Measurements from ENCODE around the gene FRZB.

FRZB gene

DNA sequence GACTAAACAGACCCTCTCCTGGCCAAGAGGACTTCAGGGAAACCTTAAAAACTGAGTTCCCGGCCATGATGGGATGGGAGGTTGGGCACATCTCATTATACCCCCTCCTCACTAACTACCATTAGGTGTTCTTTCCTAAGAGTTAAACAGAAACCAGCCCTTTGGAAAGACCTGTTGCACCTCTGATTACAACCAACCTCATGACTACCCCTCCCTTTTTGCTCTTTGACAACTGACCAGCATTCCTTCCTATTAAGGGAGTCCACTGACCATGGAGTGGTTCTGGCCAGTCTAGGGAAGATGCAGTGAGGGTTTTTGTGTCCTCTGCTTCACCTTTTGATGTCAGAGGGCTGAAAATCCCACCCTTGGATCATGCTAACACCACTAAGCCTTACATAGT is 44.5 kb upstream of the FRZB start:
- Histone ChIP-seq H3K79me2 (ENCODE audit: insufficient read depth, low read length) (no peaks in the 10 kb centered on the region), H3K36me3 (ENCODE audit: insufficient read depth, low read length) (no peaks in the 10 kb centered on the region), H3K27me3 (ENCODE audit: insufficient read depth, low read length) (no peaks in the 10 kb centered on the region), H3K27ac (ENCODE audit: low read depth, low read length, poor library complexity, severe bottlenecking) (no peak overlapping the region), H2AFZ (ENCODE audit: low read length) (no peak overlapping the region), H3K9me2 (ENCODE audit: low read depth, low read length) (no peaks in the 10 kb centered on the region), H3K4me1 (ENCODE audit: insufficient read depth, low read length, severe bottlenecking) (no peaks in the 10 kb centered on the region), H3F3A (ENCODE audit: insufficient read depth, low read length) (no peaks in the 10 kb centered on the region), H3K4me2 (ENCODE audit: low read length) (no peak overlapping the region), H4K20me1 (ENCODE audit: insufficient read depth, low read length) (no peaks in the 10 kb centered on the region), H3K4me3 (ENCODE audit: low read depth, low read length, poor library complexity, severe bottlenecking) (no peak overlapping the region), H3K9ac (ENCODE audit: low read length) (no peak overlapping the region), H3K9me3 (ENCODE audit: low read length) (no peaks in the 10 kb centered on the region)
- TF ChIP-seq, protein P1, sequence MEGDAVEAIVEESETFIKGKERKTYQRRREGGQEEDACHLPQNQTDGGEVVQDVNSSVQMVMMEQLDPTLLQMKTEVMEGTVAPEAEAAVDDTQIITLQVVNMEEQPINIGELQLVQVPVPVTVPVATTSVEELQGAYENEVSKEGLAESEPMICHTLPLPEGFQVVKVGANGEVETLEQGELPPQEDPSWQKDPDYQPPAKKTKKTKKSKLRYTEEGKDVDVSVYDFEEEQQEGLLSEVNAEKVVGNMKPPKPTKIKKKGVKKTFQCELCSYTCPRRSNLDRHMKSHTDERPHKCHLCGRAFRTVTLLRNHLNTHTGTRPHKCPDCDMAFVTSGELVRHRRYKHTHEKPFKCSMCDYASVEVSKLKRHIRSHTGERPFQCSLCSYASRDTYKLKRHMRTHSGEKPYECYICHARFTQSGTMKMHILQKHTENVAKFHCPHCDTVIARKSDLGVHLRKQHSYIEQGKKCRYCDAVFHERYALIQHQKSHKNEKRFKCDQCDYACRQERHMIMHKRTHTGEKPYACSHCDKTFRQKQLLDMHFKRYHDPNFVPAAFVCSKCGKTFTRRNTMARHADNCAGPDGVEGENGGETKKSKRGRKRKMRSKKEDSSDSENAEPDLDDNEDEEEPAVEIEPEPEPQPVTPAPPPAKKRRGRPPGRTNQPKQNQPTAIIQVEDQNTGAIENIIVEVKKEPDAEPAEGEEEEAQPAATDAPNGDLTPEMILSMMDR (IDR thresholded peaks at IDR 0.05; ENCODE audit: low read length): no peak
- no peak for TF ChIP-seq EZH2 (IDR thresholded peaks at IDR 0.05; ENCODE audit: borderline replicate concordance, low read length)

DNA sequence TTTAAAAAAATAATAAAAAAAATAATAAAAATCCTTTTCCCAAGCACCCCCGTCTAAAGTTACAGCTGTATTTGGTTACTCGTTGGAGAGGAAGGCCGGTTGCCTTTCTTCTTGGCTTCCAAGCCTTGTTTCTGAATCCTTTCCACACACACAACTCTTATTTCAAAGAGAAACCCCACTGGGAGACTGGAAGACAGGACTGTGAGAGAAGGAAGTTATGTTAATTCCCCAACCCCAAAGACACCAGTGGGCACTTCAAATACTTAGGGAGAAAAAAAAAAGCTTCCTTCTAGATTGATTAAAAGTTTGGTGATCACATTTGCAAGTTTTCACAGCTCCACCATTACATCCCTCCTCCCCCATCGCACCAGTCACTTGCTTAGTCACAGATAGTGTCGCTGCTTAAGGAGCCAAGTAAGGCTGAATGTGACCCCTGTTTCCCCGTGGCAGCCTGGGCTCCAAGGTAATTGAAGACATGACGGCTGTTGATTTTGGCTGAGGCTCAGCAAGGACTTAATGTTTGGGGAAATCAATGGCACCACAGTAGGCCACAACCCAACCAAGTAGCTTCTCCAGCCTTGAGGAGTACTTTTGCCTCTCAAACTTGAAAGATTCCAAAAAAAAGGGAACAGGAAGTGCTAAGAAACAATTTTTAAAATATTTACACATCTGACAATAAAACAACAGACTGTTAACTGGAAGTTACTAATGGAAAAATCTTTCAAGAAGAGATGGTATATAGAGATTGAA is 40.8 kb upstream of the FRZB start:
- Histone ChIP-seq H3K9me3 (ENCODE audit: low read length) (no peaks in the 10 kb centered on the region), H3K9ac (ENCODE audit: low read length) (no peak overlapping the region), H3K4me1 (ENCODE audit: insufficient read depth, low read length, severe bottlenecking) (no peaks in the 10 kb centered on the region), H3K36me3 (ENCODE audit: insufficient read depth, low read length) (no peaks in the 10 kb centered on the region), H2AFZ (ENCODE audit: low read length) (no peak overlapping the region), H3K79me2 (ENCODE audit: insufficient read depth, low read length) (no peaks in the 10 kb centered on the region), H4K20me1 (ENCODE audit: insufficient read depth, low read length) (no peaks in the 10 kb centered on the region), H3K4me2 (ENCODE audit: low read length) (no peak overlapping the region), H3F3A (ENCODE audit: insufficient read depth, low read length) (no peaks in the 10 kb centered on the region), H3K9me2 (ENCODE audit: low read depth, low read length) (no peaks in the 10 kb centered on the region), H3K4me3 (ENCODE audit: low read depth, low read length, poor library complexity, severe bottlenecking) (no peak overlapping the region), H3K27ac (ENCODE audit: low read depth, low read length, poor library complexity, severe bottlenecking) (no peak overlapping the region), H3K27me3 (ENCODE audit: insufficient read depth, low read length) (no peaks in the 10 kb centered on the region)
- TF ChIP-seq EZH2 (IDR thresholded peaks at IDR 0.05; ENCODE audit: borderline replicate concordance, low read length): no peak
- TF ChIP-seq, protein P1 (IDR thresholded peaks at IDR 0.05; ENCODE audit: low read length): no peak

DNA sequence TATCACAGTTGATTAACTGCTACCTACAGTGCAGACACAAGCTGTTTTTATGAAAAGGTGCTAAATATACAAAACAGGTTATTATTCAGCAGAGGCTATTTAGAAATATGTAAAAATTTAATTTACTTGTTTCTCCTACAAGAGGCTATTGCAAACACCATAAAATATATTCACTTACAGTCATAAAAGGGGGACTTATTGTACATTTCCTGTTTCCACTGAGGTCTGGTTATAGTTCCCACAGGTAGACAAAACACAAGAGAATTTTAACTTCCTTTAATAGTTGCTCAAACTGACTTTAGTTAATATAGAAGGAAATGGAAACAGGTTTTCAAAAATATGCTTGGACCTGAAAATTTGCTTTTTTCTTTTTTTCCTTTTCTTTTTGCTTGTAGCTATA is 40.0 kb upstream of the FRZB start:
- Histone ChIP-seq H3K79me2 (ENCODE audit: insufficient read depth, low read length) (no peaks in the 10 kb centered on the region), H3K4me1 (ENCODE audit: insufficient read depth, low read length, severe bottlenecking) (no peaks in the 10 kb centered on the region), H3K9me3 (ENCODE audit: low read length) (no peaks in the 10 kb centered on the region), H3K9me2 (ENCODE audit: low read depth, low read length) (no peaks in the 10 kb centered on the region), H3K9ac (ENCODE audit: low read length) (no peak overlapping the region), H3K27me3 (ENCODE audit: insufficient read depth, low read length) (no peaks in the 10 kb centered on the region), H3K27ac (ENCODE audit: low read depth, low read length, poor library complexity, severe bottlenecking) (no peak overlapping the region), H3K4me3 (ENCODE audit: low read depth, low read length, poor library complexity, severe bottlenecking) (no peak overlapping the region), H3K36me3 (ENCODE audit: insufficient read depth, low read length) (no peaks in the 10 kb centered on the region), H3F3A (ENCODE audit: insufficient read depth, low read length) (no peaks in the 10 kb centered on the region), H3K4me2 (ENCODE audit: low read length) (no peak overlapping the region), H4K20me1 (ENCODE audit: insufficient read depth, low read length) (no peaks in the 10 kb centered on the region), H2AFZ (ENCODE audit: low read length) (no peak overlapping the region)
- TF ChIP-seq EZH2 (IDR thresholded peaks at IDR 0.05; ENCODE audit: borderline replicate concordance, low read length): no peak
- TF ChIP-seq, protein P1 (IDR thresholded peaks at IDR 0.05; ENCODE audit: low read length): no peak

Data from OCI-LY1 (cell line).